A549 (cell line): ENCODE measurements around the gene ANKRD1. TPM values are rescaled to one million over a fixed set of nuclear protein-coding genes. Genes with fewer than 3 reads are reported as not detected.
"Not testable (repeated sequence)": the region's sequence is repeated elsewhere in the genome, so short reads cannot be mapped to it uniquely, and the experiment has no call there.

ENCODE experiments used
- ATAC-seq, 2 experiments: fragments of 200-7000 bp in 1 of 2; fragments of >200 bp in 1 of 2; cut with Nextera tagmentation in 1 of 2; cut with Tn5 transposase in 1 of 2; 3 replicates each; pipeline versions ENCODE4 v1.8.0 to v1.9.1; 2018 to 2020; ENCODE audit warnings: mild to moderate bottlenecking in 1 of 2, moderate library complexity in 1 of 2
- CTCF ChIA-PET: fragments of 300-600 bp; sonication (Branson Sonifier 250); formaldehyde crosslinking; extraction: SDS; loops from one replicate; lab custom pipeline; 2021; ENCODE audit warnings: antibody characterized with exemption, inconsistent platforms; lab: Yijun Ruan, JAX
- POLR2A ChIA-PET: fragments of 350-600 bp; formaldehyde crosslinking; extraction: SDS; loops from one replicate; lab custom pipeline; 2021; ENCODE audit warnings: antibody characterized with exemption, inconsistent platforms; lab: Yijun Ruan, JAX
- DNase-seq, 2 experiments: peaks; one replicate each; pipeline versions ENCODE4 v3.0.0 to v3.0.0-alpha.2; 2011 to 2016; ENCODE audit warnings: low read depth in 1 of 2, low spot score in 1 of 2
- FAIRE-seq: peaks from 2 replicates; lab custom pipeline; 2011; peaks lifted over from hg19 to GRCh38; lab: Jason Lieb, UNC
- H3K27ac ChIP-seq, 2 experiments: fragments of >200 bp; sonication (Bioruptor Twin); formaldehyde crosslinking; 3 replicates each; pipeline ENCODE4 v1.5.1; 2016 to 2017
- H3K4me1 ChIP-seq: fragments of >200 bp; sonication (Bioruptor Twin); formaldehyde crosslinking; 3 replicates; pipeline ENCODE4 v1.6.1; 2016
- H3K4me2 ChIP-seq: fragments of >200 bp; sonication (Bioruptor Twin); formaldehyde crosslinking; 3 replicates; pipeline ENCODE4 v1.6.1; 2016
- H3K4me3 ChIP-seq: fragments of >200 bp; sonication (Bioruptor Twin); formaldehyde crosslinking; 3 replicates; pipeline ENCODE4 v1.5.1; 2016
- H3K9me3 ChIP-seq: fragments of >200 bp; sonication (Bioruptor Twin); formaldehyde crosslinking; 3 replicates; pipeline ENCODE4 v1.6.1; 2016
- BHLHE40 ChIP-seq: IDR thresholded peaks from 2 replicates; pipeline ENCODE4 v1.6.1; 2012; ENCODE audit warnings: low read depth, low read length, inconsistent platforms
- CBX8 ChIP-seq: fragments of 200-600 bp; sonication (generic); IDR thresholded peaks from 2 replicates; pipeline ENCODE4 v1.6.1; 2016
- CHD2 ChIP-seq: fragments of 150-350 bp; IDR thresholded peaks from 2 replicates; pipeline ENCODE4 v1.6.1; 2014; ENCODE audit warnings: low read length; ENCODE audit not compliant: partially characterized antibody
- FOXS1 ChIP-seq: fragments of 250-450 bp; sonication (Bioruptor Pico); IDR thresholded peaks from 2 replicates; pipeline ENCODE4 v1.5.0; 2020; ENCODE audit warnings: mild to moderate bottlenecking, moderate library complexity
- HOXA7 ChIP-seq: fragments of 250-450 bp; sonication (Bioruptor Pico); IDR thresholded peaks from 2 replicates; pipeline ENCODE4 v1.5.0; 2020; ENCODE audit warnings: mild to moderate bottlenecking, moderate library complexity
- HOXB13 ChIP-seq: fragments of 250-450 bp; sonication (Bioruptor Pico); IDR thresholded peaks from 2 replicates; pipeline ENCODE4 v1.5.0; 2020; ENCODE audit warnings: low read depth, mild to moderate bottlenecking, moderate library complexity
- MAZ ChIP-seq: fragments of 150-350 bp; IDR thresholded peaks from 2 replicates; pipeline ENCODE4 v1.6.1; 2014; ENCODE audit warnings: antibody characterized with exemption, low read depth, low read length, borderline replicate concordance
- PBX3 ChIP-seq: IDR thresholded peaks from 2 replicates; pipeline ENCODE4 v1.6.1; 2012
- PHF8 ChIP-seq: fragments of 200-600 bp; sonication (generic); IDR thresholded peaks from 2 replicates; pipeline ENCODE4 v1.6.1; 2016; ENCODE audit warnings: low read depth, mild to moderate bottlenecking, antibody characterized with exemption, moderate library complexity, borderline replicate concordance
- RAD21 ChIP-seq, 2 experiments: fragments of >200 bp in 1 of 2; sonication (Bioruptor Twin) in 1 of 2; formaldehyde crosslinking in 1 of 2; IDR thresholded peaks in 1 of 2; conservative IDR thresholded peaks in 1 of 2; 2 replicates in 1 of 2; 3 replicates in 1 of 2; pipeline ENCODE4 v1.6.1; 2012 to 2018; ENCODE audit warnings: inconsistent platforms in 1 of 2
- RNF2 ChIP-seq: fragments of 200-600 bp; sonication (generic); IDR thresholded peaks from 2 replicates; pipeline ENCODE4 v1.6.1; 2016; ENCODE audit warnings: low read depth, mild to moderate bottlenecking, antibody characterized with exemption, moderate library complexity, borderline replicate concordance
- SMC3 ChIP-seq: fragments of >200 bp; sonication (Bioruptor Twin); formaldehyde crosslinking; IDR thresholded peaks from 3 replicates; pipeline ENCODE4 v1.6.1; 2018; ENCODE audit warnings: inconsistent platforms
- SREBF2 ChIP-seq: fragments of 450-650 bp; IDR thresholded peaks from 2 replicates; pipeline ENCODE4 v1.6.1; 2014; ENCODE audit warnings: mild to moderate bottlenecking, moderate library complexity
- WGBS: methylation state at CpG from one replicate; pipeline ENCODE4 v1.1.6; 2017; ENCODE audit errors: missing lambda C conversion rate; 5-methylcytosine and 5-hydroxymethylcytosine counted together
- polyA plus RNA-seq, 4 experiments: library from polyadenylated mRNA; depleted of rRNA in 3 of 4; stranded (reverse); fragments of >200 nt; fragmentation: RNase III in 1 of 4; extraction: RNeasy Plus Mini Kit Qiagen cat#74134 plus additional on column Dnase treatment in 1 of 4; gene quantifications; 2 replicates in 3 of 4; 3 replicates in 1 of 4; pipeline ENCODE4 v1.2.3, GENCODE V29; 2011 to 2017
- TF ChIP-seq, protein P1 (sequence below): fragments of >200 bp; sonication (Bioruptor Twin); formaldehyde crosslinking; IDR thresholded peaks from 3 replicates; pipeline ENCODE4 v1.5.1; 2016
- TF ChIP-seq, protein P2 (sequence below): IDR thresholded peaks from 2 replicates; pipeline ENCODE4 v1.6.1; 2012; ENCODE audit warnings: low read depth, borderline replicate concordance

Gene ANKRD1
- polyA plus RNA-seq, 2 of the 4 experiments (the other 2 are of a cell fraction) = 10.7 to 17.1 TPM

- H3K27ac ChIP-seq, POLR2A ChIA-PET, H3K9me3 ChIP-seq, H3K4me1 ChIP-seq, H3K4me3 ChIP-seq, H3K4me2 ChIP-seq, ATAC-seq: not testable (repeated sequence)
- CTCF ChIA-PET = interaction anchor here (0.7 to 1.8 kb wide), 20 partner anchors 8 to 1044 kb away, joined by 3 to 13 read pairs (median 4); partner anchors contain the start of genes BTAF1 and RPP30
- peak in 1 of 2 experiments; percentile 51 for DNase-seq
- peak; percentile 80 for FAIRE-seq
- WGBS = 51% methylated on average over 8 of the region's 8 CpGs
- TF ChIP-seq, protein P1, sequence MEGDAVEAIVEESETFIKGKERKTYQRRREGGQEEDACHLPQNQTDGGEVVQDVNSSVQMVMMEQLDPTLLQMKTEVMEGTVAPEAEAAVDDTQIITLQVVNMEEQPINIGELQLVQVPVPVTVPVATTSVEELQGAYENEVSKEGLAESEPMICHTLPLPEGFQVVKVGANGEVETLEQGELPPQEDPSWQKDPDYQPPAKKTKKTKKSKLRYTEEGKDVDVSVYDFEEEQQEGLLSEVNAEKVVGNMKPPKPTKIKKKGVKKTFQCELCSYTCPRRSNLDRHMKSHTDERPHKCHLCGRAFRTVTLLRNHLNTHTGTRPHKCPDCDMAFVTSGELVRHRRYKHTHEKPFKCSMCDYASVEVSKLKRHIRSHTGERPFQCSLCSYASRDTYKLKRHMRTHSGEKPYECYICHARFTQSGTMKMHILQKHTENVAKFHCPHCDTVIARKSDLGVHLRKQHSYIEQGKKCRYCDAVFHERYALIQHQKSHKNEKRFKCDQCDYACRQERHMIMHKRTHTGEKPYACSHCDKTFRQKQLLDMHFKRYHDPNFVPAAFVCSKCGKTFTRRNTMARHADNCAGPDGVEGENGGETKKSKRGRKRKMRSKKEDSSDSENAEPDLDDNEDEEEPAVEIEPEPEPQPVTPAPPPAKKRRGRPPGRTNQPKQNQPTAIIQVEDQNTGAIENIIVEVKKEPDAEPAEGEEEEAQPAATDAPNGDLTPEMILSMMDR = peak; percentile 73
- TF ChIP-seq SMC3 (peak; percentile 59), RAD21 (conservative IDR thresholded peaks at IDR 0.05 in 1 of 2, IDR thresholded peaks at IDR 0.05 in 1 of 2) (peak; percentile 78 to 82)
Observed at GRCh38 chr10:90880059-90880719, 40.7 kb downstream of the ANKRD1 start.

DNA sequence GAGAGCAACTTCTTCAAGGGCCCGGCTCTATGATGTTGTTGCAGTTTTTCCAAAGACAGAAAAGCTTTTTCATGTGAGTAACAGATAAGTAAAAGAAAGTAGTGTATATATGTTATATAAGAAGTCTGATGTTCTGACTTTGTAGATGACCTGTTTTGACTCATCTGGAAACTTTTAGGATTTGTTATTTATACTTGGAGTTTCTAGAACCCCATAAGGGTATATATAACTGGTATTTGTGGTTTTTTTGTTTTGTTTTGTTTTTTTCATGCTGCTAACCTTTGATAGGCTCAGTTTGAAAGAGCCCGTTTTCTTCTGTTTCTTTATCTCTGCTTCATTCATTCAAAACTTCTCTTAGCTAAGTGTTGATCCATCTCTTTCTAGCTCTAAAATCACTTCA, 41.8 kb downstream of the ANKRD1 start:
- H3K4me2 ChIP-seq = no peak overlapping the region
- 90% methylated on average over 2 of the region's 2 CpGs for WGBS
- POLR2A ChIA-PET = no interaction called here
- TF ChIP-seq, protein P2, sequence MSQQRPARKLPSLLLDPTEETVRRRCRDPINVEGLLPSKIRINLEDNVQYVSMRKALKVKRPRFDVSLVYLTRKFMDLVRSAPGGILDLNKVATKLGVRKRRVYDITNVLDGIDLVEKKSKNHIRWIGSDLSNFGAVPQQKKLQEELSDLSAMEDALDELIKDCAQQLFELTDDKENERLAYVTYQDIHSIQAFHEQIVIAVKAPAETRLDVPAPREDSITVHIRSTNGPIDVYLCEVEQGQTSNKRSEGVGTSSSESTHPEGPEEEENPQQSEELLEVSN = no peak
- TF ChIP-seq PBX3 = no peak
- no peak for TF ChIP-seq CHD2
- TF ChIP-seq BHLHE40 = no peak
- TF ChIP-seq CBX8 = no peak
- TF ChIP-seq HOXB13 (CRISPR knock-in tag) = no peak
- no peak for TF ChIP-seq RNF2
- no peak for TF ChIP-seq PHF8
- TF ChIP-seq, all 56 proteins: peak for 0
- CTCF ChIA-PET = interaction anchor here (0.6 to 1.8 kb wide), 16 partner anchors 8 to 1045 kb away, joined by 3 to 13 read pairs (median 4); partner anchors contain the start of genes BTAF1 and RPP30
- Histone ChIP-seq H3K9me3 (no peaks in the 10 kb centered on the region), H3K27ac (no peak overlapping the region), H3K4me1 (no peaks in the 10 kb centered on the region), H3K4me3 (no peak overlapping the region)
- no peak for FAIRE-seq
- DNase-seq = no peak
- no peak for ATAC-seq

GRCh38 chr10:90872648-90873020, 48.3 kb downstream of the ANKRD1 start:
- peak overlapping the region; percentile 74 for H3K4me3 ChIP-seq
- ATAC-seq (no peak), DNase-seq (no peak), FAIRE-seq (no peak)
- ChIA-PET POLR2A (no interaction called here), CTCF (interaction anchor here (1.2 to 3.1 kb wide), 5 partner anchors 7 to 122 kb away, joined by 4 to 14 read pairs (median 11); no protein-coding TSS in a partner anchor)
- peaks cover 19% of the 10 kb centered on the region for H3K9me3 ChIP-seq
- peak overlapping the region; percentile 75 to 90; a peak in 5 of 6 replicates for H3K27ac ChIP-seq
- peak overlapping the region; percentile 88 for H3K4me2 ChIP-seq
- TF ChIP-seq RAD21 (conservative IDR thresholded peaks at IDR 0.05 in 1 of 2, IDR thresholded peaks at IDR 0.05 in 1 of 2) = no peak
- TF ChIP-seq MAZ = no peak
- TF ChIP-seq, protein P1 = no peak
- TF ChIP-seq SREBF2 = no peak
- TF ChIP-seq FOXS1 (CRISPR knock-in tag) = no peak
- TF ChIP-seq HOXA7 = no peak
- 56% methylated on average over 8 of the region's 8 CpGs for WGBS
- peaks cover 7% of the 10 kb centered on the region; the same call in 2 of the 3 replicates for H3K4me1 ChIP-seq
